Rectal smooth muscle tissue (tissue), 1 donor: Measurements from ENCODE around the gene SURF2.
"Not testable (repeated sequence)": the region's sequence is repeated elsewhere in the genome, so short reads cannot be mapped to it uniquely, and the experiment has no call there.

Experiments
- H3K27ac ChIP-seq: one replicate; pipeline ENCODE4 v1.7.0; 2013; ENCODE audit warnings: low read depth, low read length, inconsistent platforms
- H3K27me3 ChIP-seq: one replicate; pipeline ENCODE4 v1.7.0; 2013; ENCODE audit warnings: low read length; ENCODE audit not compliant: control insufficient read depth, insufficient read depth
- H3K36me3 ChIP-seq: one replicate; pipeline ENCODE4 v1.7.0; 2013; ENCODE audit warnings: low read length; ENCODE audit not compliant: control insufficient read depth, insufficient read depth
- H3K4me1 ChIP-seq: one replicate; pipeline ENCODE4 v1.7.0; 2013; ENCODE audit warnings: low read length; ENCODE audit not compliant: control insufficient read depth, insufficient read depth
- H3K4me3 ChIP-seq: one replicate; pipeline ENCODE4 v1.7.0; 2013; ENCODE audit warnings: low read length
- H3K9ac ChIP-seq: one replicate; pipeline ENCODE4 v1.7.0; 2013; ENCODE audit warnings: low read length

SURF2 gene

GRCh38 chr9:133356391-133357091 lies at the start of gene SURF2, which contains the start of gene SURF1:
Gene SURF2, plus strand, starts transcription at chr9:133356550. Its CDS starts 43 bp downstream, at chr9:133356593.
Gene SURF1, minus strand, starts transcription at chr9:133356487. Its CDS starts 34 bp downstream, at chr9:133356453.
- peaks cover 32% of the 10 kb centered on the region for H3K36me3 ChIP-seq
- peak within 1 kb of the TSS; percentile 87 for H3K9ac ChIP-seq
- H3K27ac ChIP-seq = peak within 1 kb of the TSS; percentile 60
- H3K27me3 ChIP-seq = no peaks in the 10 kb centered on the region
- H3K4me3 ChIP-seq = peak within 1 kb of the TSS; percentile 77
- H3K4me1 ChIP-seq = peaks cover 3% of the 10 kb centered on the region

- Histone ChIP-seq H3K27ac (no peak overlapping the region), H3K4me1 (no peaks in the 10 kb centered on the region), H3K4me3 (no peak overlapping the region), H3K9ac (no peak overlapping the region), H3K27me3 (no peaks in the 10 kb centered on the region), H3K36me3 (no peaks in the 10 kb centered on the region)
These were observed 49.0 kb upstream of the SURF2 start for GRCh38 chr9:133307301-133307700.

GRCh38 chr9:133309608-133310007 lies 46.7 kb upstream of the SURF2 start:
- Histone ChIP-seq H3K4me3 (no peak overlapping the region), H3K4me1 (no peaks in the 10 kb centered on the region), H3K36me3 (no peaks in the 10 kb centered on the region), H3K27me3 (no peaks in the 10 kb centered on the region), H3K27ac (no peak overlapping the region), H3K9ac (no peak overlapping the region)

- no peak overlapping the region for H3K9ac ChIP-seq
- H3K27ac ChIP-seq = no peak overlapping the region
- H3K27me3 ChIP-seq = no peaks in the 10 kb centered on the region
- H3K4me1 ChIP-seq = no peaks in the 10 kb centered on the region
- no peaks in the 10 kb centered on the region for H3K36me3 ChIP-seq
- H3K4me3 ChIP-seq = no peak overlapping the region
These were observed 40.4 kb upstream of the SURF2 start for GRCh38 chr9:133315997-133316396.

GRCh38 chr9:133317551-133317950 lies 38.8 kb upstream of the SURF2 start:
- not testable (repeated sequence) for H3K27ac ChIP-seq, H3K4me3 ChIP-seq, H3K9ac ChIP-seq, H3K27me3 ChIP-seq, H3K4me1 ChIP-seq, H3K36me3 ChIP-seq

GRCh38 chr9:133320421-133320881 lies 35.9 kb upstream of the SURF2 start:
- H3K9ac ChIP-seq = no peak overlapping the region
- no peak overlapping the region for H3K4me3 ChIP-seq
- no peak overlapping the region for H3K27ac ChIP-seq
- no peaks in the 10 kb centered on the region for H3K36me3 ChIP-seq
- H3K27me3 ChIP-seq = no peaks in the 10 kb centered on the region
- no peaks in the 10 kb centered on the region for H3K4me1 ChIP-seq

- no peak overlapping the region for H3K9ac ChIP-seq
- H3K27ac ChIP-seq = no peak overlapping the region
- H3K4me1 ChIP-seq = no peaks in the 10 kb centered on the region
- no peaks in the 10 kb centered on the region for H3K27me3 ChIP-seq
- no peaks in the 10 kb centered on the region for H3K36me3 ChIP-seq
- no peak overlapping the region for H3K4me3 ChIP-seq
These were observed 34.9 kb upstream of the SURF2 start for GRCh38 chr9:133321411-133321935.

- no peaks in the 10 kb centered on the region for H3K4me1 ChIP-seq
- no peak overlapping the region for H3K9ac ChIP-seq
- no peak overlapping the region for H3K4me3 ChIP-seq
- no peaks in the 10 kb centered on the region for H3K27me3 ChIP-seq
- H3K36me3 ChIP-seq = no peaks in the 10 kb centered on the region
- H3K27ac ChIP-seq = no peak overlapping the region
These were observed 33.6 kb upstream of the SURF2 start for GRCh38 chr9:133322701-133323100.

- Histone ChIP-seq H3K4me3 (no peak overlapping the region), H3K4me1 (no peaks in the 10 kb centered on the region), H3K27me3 (no peaks in the 10 kb centered on the region), H3K27ac (no peak overlapping the region), H3K9ac (no peak overlapping the region), H3K36me3 (no peaks in the 10 kb centered on the region)
These were observed 33.1 kb upstream of the SURF2 start for GRCh38 chr9:133323211-133323610.

GRCh38 chr9:133323991-133324703 lies 32.2 kb upstream of the SURF2 start:
- H3K27me3 ChIP-seq = no peaks in the 10 kb centered on the region
- no peaks in the 10 kb centered on the region for H3K36me3 ChIP-seq
- no peaks in the 10 kb centered on the region for H3K4me1 ChIP-seq
- H3K4me3 ChIP-seq = no peak overlapping the region
- H3K9ac ChIP-seq = no peak overlapping the region
- no peak overlapping the region for H3K27ac ChIP-seq

- H3K27me3 ChIP-seq, H3K4me1 ChIP-seq, H3K4me3 ChIP-seq, H3K9ac ChIP-seq, H3K27ac ChIP-seq: not testable (repeated sequence)
- H3K36me3 ChIP-seq = peaks cover 15% of the 10 kb centered on the region
These were observed 29.3 kb upstream of the SURF2 start for GRCh38 chr9:133327021-133327420.

GRCh38 chr9:133327834-133328484 lies 28.4 kb upstream of the SURF2 start:
- H3K36me3 ChIP-seq = peaks cover 24% of the 10 kb centered on the region
- H3K9ac ChIP-seq = no peak overlapping the region
- no peaks in the 10 kb centered on the region for H3K27me3 ChIP-seq
- H3K27ac ChIP-seq = no peak overlapping the region
- H3K4me3 ChIP-seq = no peak overlapping the region
- H3K4me1 ChIP-seq = no peaks in the 10 kb centered on the region
